Tibial nerve (tissue), 4 donors: Measurements from ENCODE around the gene CPNE1. TPM values are rescaled to one million over a fixed set of nuclear protein-coding genes. Genes with fewer than 3 reads are reported as not detected.

Source experiments
- DNase-seq, 2 donors: peaks; one replicate each; pipeline ENCODE4 v3.0.0-alpha.2; 2019; ENCODE audit warnings: low spot score in 2 of 2
- H3K27ac ChIP-seq, 4 donors: fragments of 200-600 bp; sonication (generic) in 3 of 4; one replicate each; pipeline ENCODE4 v1.5.1; 2017 to 2019; ENCODE audit warnings: mild to moderate bottlenecking in 1 of 4
- H3K27me3 ChIP-seq, 2 donors: fragments of 200-600 bp; sonication (generic) in 1 of 2; one replicate each; pipeline versions ENCODE4 v1.5.1 to v1.6.0; 2017 to 2019
- H3K36me3 ChIP-seq, 3 donors: fragments of 200-600 bp; sonication (generic); one replicate each; pipeline ENCODE4 v1.5.1; 2018 to 2019
- H3K4me1 ChIP-seq, 4 donors: fragments of 200-600 bp; sonication (generic) in 3 of 4; one replicate each; pipeline ENCODE4 v1.5.1; 2017 to 2019
- H3K4me3 ChIP-seq, 4 donors: fragments of 200-600 bp; sonication (generic) in 3 of 4; one replicate each; pipeline ENCODE4 v1.5.1; 2017 to 2019; ENCODE audit warnings: mild to moderate bottlenecking in 1 of 4, moderate library complexity in 1 of 4
- H3K9me3 ChIP-seq, 4 donors: fragments of 200-600 bp; sonication (generic) in 3 of 4; one replicate each; pipeline ENCODE4 v1.5.1; 2017 to 2019
- CTCF ChIP-seq, 5 experiments: fragments of 200-600 bp in 3 of 5; fragments of 450-650 bp in 2 of 5; sonication (generic) in 3 of 5; IDR thresholded peaks; one replicate each; pipeline ENCODE4 v1.5.1; 2016 to 2019; ENCODE audit warnings: antibody characterized with exemption in 5 of 5, mild to moderate bottlenecking in 3 of 5, moderate library complexity in 2 of 5
- EP300 ChIP-seq, 2 donors: sonication (generic); formaldehyde crosslinking; IDR thresholded peaks; one replicate each; pipeline ENCODE4 v1.6.1; 2017; ENCODE audit warnings: antibody characterized with exemption in 2 of 2, mild to moderate bottlenecking in 1 of 2
- POLR2A ChIP-seq, 2 donors: fragments of 450-650 bp; IDR thresholded peaks; one replicate each; pipeline ENCODE4 v1.6.1; 2017; ENCODE audit warnings: antibody characterized with exemption in 2 of 2, mild to moderate bottlenecking in 2 of 2, moderate library complexity in 2 of 2
- WGBS, 2 donors: methylation state at CpG; one replicate each; pipeline ENCODE4 v1.1.5; 2018; 5-methylcytosine and 5-hydroxymethylcytosine counted together
- total RNA-seq, 4 donors: library from RNA; depleted of rRNA; stranded (reverse); fragments of >200 nt; gene quantifications; one replicate each; pipeline ENCODE4 v1.1.0, GENCODE V29; 2016

Gene CPNE1
- total RNA-seq, 4 donors from 2014 or later, result 116 to 151 (median 144) TPM

DNA sequence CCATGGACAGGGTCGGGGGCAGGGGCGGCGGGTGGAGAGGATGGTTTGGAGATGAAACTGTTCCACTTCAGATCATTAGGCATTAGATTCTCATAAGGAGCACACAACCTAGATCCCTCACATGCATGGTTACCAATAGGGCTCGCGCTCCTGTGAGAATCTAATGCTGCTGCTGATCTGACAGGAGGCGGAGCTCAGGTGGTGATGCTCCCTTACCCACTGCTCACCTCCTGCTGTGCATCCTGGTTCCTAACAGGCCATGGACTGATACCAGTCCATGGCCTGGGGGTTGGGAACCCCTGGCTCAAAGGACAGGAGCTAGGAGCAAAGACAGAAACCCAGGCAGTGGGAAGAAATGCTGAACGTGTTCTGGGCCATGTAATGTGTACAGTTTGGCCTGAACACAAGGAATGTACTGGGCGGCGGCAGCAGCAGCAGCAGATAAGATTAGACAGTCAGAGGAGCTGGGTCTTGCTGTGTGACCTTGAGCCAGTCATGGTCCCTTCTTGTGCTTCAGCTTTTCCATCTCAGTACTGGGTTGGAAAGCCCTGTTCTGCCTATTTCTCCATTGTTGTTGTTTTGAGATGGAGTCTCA lies 53.8 kb downstream of the CPNE1 start:
- Histone ChIP-seq H3K4me3 (no peak overlapping the region), H3K4me1 (peaks cover 0 to 7% (median 0%) of the 10 kb centered on the region in 4 donors), H3K9me3 (no peaks in the 10 kb centered on the region), H3K27ac (no peak overlapping the region), H3K27me3 (no peaks in the 10 kb centered on the region), H3K36me3 (no peaks in the 10 kb centered on the region)
- 88 to 89% methylated on average over 9 of the region's 9 CpGs for WGBS, 2 donors
- no peak for DNase-seq
- no peak for TF ChIP-seq EP300 (IDR thresholded peaks at IDR 0.05)
- no peak for TF ChIP-seq POLR2A (IDR thresholded peaks at IDR 0.05)
- no peak for TF ChIP-seq CTCF (IDR thresholded peaks at IDR 0.05)

DNA sequence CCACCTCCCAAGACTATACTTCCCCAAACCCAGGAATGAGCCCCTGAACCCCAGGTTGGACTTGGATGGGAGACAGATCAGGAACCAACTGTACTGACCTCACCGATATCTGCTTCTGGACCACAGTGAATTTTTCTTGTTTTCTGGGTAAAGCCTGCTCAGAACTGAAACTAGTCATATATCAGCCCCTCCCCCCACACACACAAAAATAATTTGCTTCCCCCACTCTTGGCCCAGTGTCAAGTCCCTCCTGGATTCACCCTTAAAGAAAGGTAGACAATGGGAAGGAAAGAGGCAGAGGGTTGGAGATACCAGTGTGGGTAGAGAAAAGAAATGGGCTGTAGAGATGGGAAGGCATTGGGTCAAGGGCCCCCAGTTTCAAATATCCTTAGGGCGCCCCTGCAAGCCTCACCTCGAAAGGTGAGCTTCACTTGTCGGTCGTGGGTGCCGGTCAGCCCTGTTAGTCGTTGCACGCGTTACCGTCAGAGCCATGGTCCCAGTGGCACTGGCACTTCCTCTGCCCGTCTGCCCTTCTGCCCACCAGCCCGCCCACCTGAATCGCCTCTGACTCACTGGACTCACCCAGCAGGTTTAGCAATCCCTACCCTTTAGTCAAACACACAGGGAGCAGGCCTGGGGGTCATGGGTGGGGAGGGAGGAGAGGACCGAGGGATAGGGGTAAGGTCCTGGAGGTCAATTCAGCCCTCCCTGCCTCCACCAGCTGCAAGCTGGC lies 57.5 kb downstream of the CPNE1 start:
- no peaks in the 10 kb centered on the region for H3K36me3 ChIP-seq
- H3K4me1 ChIP-seq, result peaks cover 0 to under 1% (median under 1%) of the 10 kb centered on the region in 4 donors
- H3K27me3 ChIP-seq, result peaks cover 0 to 5% of the 10 kb centered on the region in 2 donors
- 76 to 77% methylated on average over 13 to 14 of the region's 14 CpGs for WGBS, 2 donors
- TF ChIP-seq POLR2A (IDR thresholded peaks at IDR 0.05) (no peak), CTCF (IDR thresholded peaks at IDR 0.05) (no peak), EP300 (IDR thresholded peaks at IDR 0.05) (no peak)
- no peak overlapping the region for H3K27ac ChIP-seq
- no peak for DNase-seq
- H3K4me3 ChIP-seq, result no peak overlapping the region
- no peaks in the 10 kb centered on the region for H3K9me3 ChIP-seq

GRCh38 chr20:35606127-35606526 lies 58.6 kb downstream of the CPNE1 start:
- H3K4me1 ChIP-seq, result peaks cover 0 to 11% (median 9%) of the 10 kb centered on the region in 4 donors
- no peaks in the 10 kb centered on the region for H3K36me3 ChIP-seq
- TF ChIP-seq EP300 (IDR thresholded peaks at IDR 0.05) (no peak), POLR2A (IDR thresholded peaks at IDR 0.05) (no peak), CTCF (IDR thresholded peaks at IDR 0.05) (no peak)
- H3K27me3 ChIP-seq, result peaks cover 0 to 13% of the 10 kb centered on the region in 2 donors
- 92 to 95% methylated on average over 4 of the region's 4 CpGs for WGBS, 2 donors
- H3K27ac ChIP-seq, result no peak overlapping the region
- DNase-seq, result no peak
- H3K4me3 ChIP-seq, result no peak overlapping the region
- no peaks in the 10 kb centered on the region for H3K9me3 ChIP-seq

DNA sequence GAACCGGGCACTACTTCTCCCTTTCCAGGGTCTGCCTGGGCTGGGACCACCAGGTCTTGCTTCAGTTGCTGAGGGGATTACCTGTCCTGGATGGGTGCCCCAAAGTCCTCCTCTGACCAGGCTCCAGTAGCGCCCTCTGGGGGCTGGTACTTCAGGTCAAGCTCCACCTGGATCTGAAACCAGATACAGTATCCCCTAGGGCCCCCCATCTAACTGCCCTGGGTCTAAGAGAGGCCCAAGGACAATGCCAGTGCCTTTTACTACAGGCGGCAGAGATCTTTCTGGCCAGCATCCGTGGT lies 60.3 kb downstream of the CPNE1 start:
- Histone ChIP-seq H3K27ac (no peak overlapping the region), H3K4me3 (no peak overlapping the region), H3K27me3 (peaks cover 0 to 30% of the 10 kb centered on the region in 2 donors), H3K4me1 (peaks cover 0 to 20% (median 16%) of the 10 kb centered on the region in 4 donors), H3K9me3 (no peaks in the 10 kb centered on the region), H3K36me3 (no peaks in the 10 kb centered on the region)
- WGBS, 2 donors, result 44 to 50% methylated on average over 3 to 4 of the region's 4 CpGs
- TF ChIP-seq CTCF (IDR thresholded peaks at IDR 0.05), result no peak
- no peak for TF ChIP-seq POLR2A (IDR thresholded peaks at IDR 0.05)
- no peak for DNase-seq

GRCh38 chr20:35603695-35604448 lies 60.8 kb downstream of the CPNE1 start:
- TF ChIP-seq POLR2A (IDR thresholded peaks at IDR 0.05) (no peak), CTCF (IDR thresholded peaks at IDR 0.05) (no peak), EP300 (IDR thresholded peaks at IDR 0.05) (no peak)

More at GRCh38 chr20:35603695-35604448, 60.8 kb downstream of the CPNE1 start:
- Histone ChIP-seq H3K4me3 (no peak overlapping the region), H3K9me3 (no peaks in the 10 kb centered on the region), H3K27me3 (peaks cover 0 to 36% of the 10 kb centered on the region in 2 donors), H3K27ac (no peak overlapping the region), H3K4me1 (peaks cover 0 to 20% (median 16%) of the 10 kb centered on the region in 4 donors), H3K36me3 (no peaks in the 10 kb centered on the region)
- 92% methylated on average over 9 to 11 of the region's 11 CpGs for WGBS, 2 donors
- DNase-seq, result no peak
